ENCODE data around the gene SEMA4A.

DNA sequence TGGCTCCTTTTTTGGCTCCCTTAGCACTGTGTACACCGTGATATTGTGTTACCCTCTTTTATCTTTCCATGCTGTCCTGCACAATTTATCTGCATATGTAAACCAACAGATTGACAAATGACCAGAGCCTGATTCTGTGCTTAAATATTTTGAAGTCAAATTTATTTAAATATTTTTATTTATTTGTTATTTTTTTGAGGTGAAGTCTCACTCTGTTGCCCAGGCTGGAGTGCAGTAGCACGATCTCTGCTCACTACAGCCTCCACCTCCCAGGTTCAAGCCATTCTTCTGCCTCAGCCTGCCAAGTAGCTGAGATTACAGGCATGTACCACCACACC lies 72.3 kb downstream of the SEMA4A start:
- no peak for TF ChIP-seq CTCF (IDR thresholded peaks at IDR 0.05)
- TF ChIP-seq GATA2 (CRISPR knock-in tag; IDR thresholded peaks at IDR 0.05), result no peak
- TF ChIP-seq POLR2AphosphoS5 (IDR thresholded peaks at IDR 0.05; ENCODE audit: low read depth, low read length), result no peak
- TF ChIP-seq RCOR1 (IDR thresholded peaks at IDR 0.05; ENCODE audit: low read length), result no peak
- no peak for TF ChIP-seq RAD21 (IDR thresholded peaks at IDR 0.05; ENCODE audit: low read length)
- TF ChIP-seq EZH2phosphoT487 (IDR thresholded peaks at IDR 0.05; ENCODE audit: borderline replicate concordance, low read depth), result no peak
- TF ChIP-seq USF2 (IDR thresholded peaks at IDR 0.05; ENCODE audit: borderline replicate concordance, low read depth, low read length), result no peak
- TF ChIP-seq NFIC (IDR thresholded peaks at IDR 0.05; ENCODE audit: borderline replicate concordance), result no peak
- no peak for TF ChIP-seq NRF1 (IDR thresholded peaks at IDR 0.05; ENCODE audit: low read depth, low read length)
- TF ChIP-seq, protein P1, sequence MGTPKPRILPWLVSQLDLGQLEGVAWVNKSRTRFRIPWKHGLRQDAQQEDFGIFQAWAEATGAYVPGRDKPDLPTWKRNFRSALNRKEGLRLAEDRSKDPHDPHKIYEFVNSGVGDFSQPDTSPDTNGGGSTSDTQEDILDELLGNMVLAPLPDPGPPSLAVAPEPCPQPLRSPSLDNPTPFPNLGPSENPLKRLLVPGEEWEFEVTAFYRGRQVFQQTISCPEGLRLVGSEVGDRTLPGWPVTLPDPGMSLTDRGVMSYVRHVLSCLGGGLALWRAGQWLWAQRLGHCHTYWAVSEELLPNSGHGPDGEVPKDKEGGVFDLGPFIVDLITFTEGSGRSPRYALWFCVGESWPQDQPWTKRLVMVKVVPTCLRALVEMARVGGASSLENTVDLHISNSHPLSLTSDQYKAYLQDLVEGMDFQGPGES (IDR thresholded peaks at IDR 0.05; ENCODE audit: low read depth, low read length), result no peak
- TF ChIP-seq FOSL2 (IDR thresholded peaks at IDR 0.05; ENCODE audit: borderline replicate concordance, low read depth), result no peak
